Endothelial cell of umbilical vein (primary cell): Measurements from ENCODE around the gene PRKAG2. TPM values are rescaled to one million over a fixed set of nuclear protein-coding genes. Genes with fewer than 3 reads are reported as not detected.

Experiments
- BruUV-seq: library from RNA; stranded (reverse); fragments of 400-500 nt; replicated peaks from 2 replicates; lab custom pipeline; 2021; lab: Mats Ljungman, UMichigan
- CTCF ChIA-PET: fragments of 300-600, 350-600 bp; sonication (Branson Sonifier 250); formaldehyde crosslinking; loops from one replicate; lab custom pipeline; 2021; ENCODE audit warnings: antibody characterized with exemption, inconsistent platforms; lab: Charles Lee
- POLR2A ChIA-PET: fragments of 300-600, 350-600 bp; sonication (Branson Sonifier 250); formaldehyde crosslinking; loops from one replicate; lab custom pipeline; 2021; ENCODE audit warnings: antibody characterized with exemption, inconsistent platforms; lab: Charles Lee
- DNase-seq: peaks from one replicate; pipeline ENCODE4 v3.0.0-alpha.2; 2011; ENCODE audit warnings: low read depth, low spot score
- FAIRE-seq: peaks from 2 replicates; lab custom pipeline; 2011; peaks lifted over from hg19 to GRCh38; lab: Jason Lieb, UNC
- H2AFZ ChIP-seq: 2 replicates; pipeline ENCODE4 v1.6.0; 2012; ENCODE audit warnings: low read depth, low read length, control low read depth, inconsistent platforms
- H3K27ac ChIP-seq: 2 replicates; pipeline ENCODE4 v1.5.1; 2011; ENCODE audit warnings: low read depth, mild to moderate bottlenecking, control low read depth, low read length, moderate library complexity; ENCODE audit not compliant: insufficient read depth
- H3K27me3 ChIP-seq, 2 experiments: 2 replicates each; pipeline versions ENCODE4 v1.6.0 to v1.6.1; 2011; ENCODE audit warnings: low read length in 2 of 2, mixed read lengths in 1 of 2; ENCODE audit not compliant: control insufficient read depth in 2 of 2, insufficient read depth in 2 of 2
- H3K36me3 ChIP-seq, 2 experiments: 2 replicates in 1 of 2; 3 replicates in 1 of 2; pipeline ENCODE4 v1.5.1; 2011; ENCODE audit warnings: low read length in 2 of 2, mild to moderate bottlenecking in 1 of 2, moderate library complexity in 1 of 2; ENCODE audit not compliant: control insufficient read depth in 2 of 2, insufficient read depth in 2 of 2; ENCODE audit errors: extremely low read depth in 1 of 2
- H3K4me1 ChIP-seq: 3 replicates; pipeline ENCODE4 v1.5.1; 2011; ENCODE audit warnings: mild to moderate bottlenecking, low read length; ENCODE audit not compliant: control insufficient read depth, insufficient read depth; ENCODE audit errors: extremely low read depth
- H3K4me2 ChIP-seq: 2 replicates; pipeline ENCODE4 v1.6.1; 2011; ENCODE audit warnings: low read length, control low read depth, mixed read lengths; ENCODE audit not compliant: insufficient read depth
- H3K4me3 ChIP-seq, 3 experiments: fragments of 200-600 bp in 1 of 3; sonication (generic), shearing (Covaris generic) in 1 of 3; replicated peaks in 1 of 3; 2 replicates each; pipeline ENCODE4 v1.5.1; 2011 to 2016; ENCODE audit warnings: control low read depth in 3 of 3, low read length in 3 of 3, mild to moderate bottlenecking in 2 of 3, inconsistent platforms in 1 of 3, low read depth in 1 of 3, moderate library complexity in 1 of 3; ENCODE audit not compliant: insufficient read depth in 1 of 3
- H3K79me2 ChIP-seq: 2 replicates; pipeline ENCODE4 v1.6.0; 2012; ENCODE audit warnings: low read length, inconsistent platforms; ENCODE audit not compliant: control insufficient read depth, insufficient read depth
- H3K9ac ChIP-seq: replicated peaks from 2 replicates; pipeline ENCODE3; 2011; ENCODE audit warnings: low read length, control low read depth; ENCODE audit not compliant: insufficient read depth; ENCODE audit errors: extremely low read depth
- H3K9me1 ChIP-seq: replicated peaks from 3 replicates; pipeline ENCODE4 v1.6.0; 2011; ENCODE audit warnings: mild to moderate bottlenecking, low read length; ENCODE audit not compliant: control insufficient read depth, insufficient read depth; ENCODE audit errors: extremely low read depth
- H3K9me3 ChIP-seq: replicated peaks from 2 replicates; pipeline ENCODE4 v1.5.1; 2012; ENCODE audit warnings: low read length, inconsistent platforms; ENCODE audit not compliant: control insufficient read depth, insufficient read depth
- H4K20me1 ChIP-seq: replicated peaks from 2 replicates; pipeline ENCODE3; 2011; ENCODE audit warnings: mild to moderate bottlenecking, low read length; ENCODE audit not compliant: control insufficient read depth, insufficient read depth; ENCODE audit errors: extremely low read depth
- CTCF ChIP-seq, 2 donors: IDR thresholded peaks; 1 replicate in 1 of 2; 2 replicates in 1 of 2; pipeline ENCODE4 v1.5.1; 2011; ENCODE audit warnings: low read length in 2 of 2, mild to moderate bottlenecking in 2 of 2, moderate library complexity in 2 of 2, control low read depth in 1 of 2, inconsistent platforms in 1 of 2, low read depth in 1 of 2; ENCODE audit not compliant: insufficient read depth in 1 of 2; ENCODE audit errors: extremely low read depth in 1 of 2
- EZH2 ChIP-seq: IDR thresholded peaks from 2 replicates; pipeline ENCODE4 v1.6.1; 2012; ENCODE audit warnings: borderline replicate concordance, low read depth, mild to moderate bottlenecking, moderate library complexity, low read length, inconsistent platforms; ENCODE audit not compliant: severe bottlenecking
- FOS ChIP-seq: IDR thresholded peaks from 2 replicates; pipeline ENCODE4 v1.6.1; 2011; ENCODE audit warnings: mild to moderate bottlenecking, low read length, moderate library complexity, borderline replicate concordance; ENCODE audit not compliant: insufficient read depth
- GATA2 ChIP-seq: IDR thresholded peaks from 2 replicates; pipeline ENCODE4 v1.7.0; 2011; ENCODE audit warnings: low read depth, mild to moderate bottlenecking, moderate library complexity, mixed read lengths, low read length; ENCODE audit not compliant: insufficient read length, insufficient read depth
- JUN ChIP-seq: IDR thresholded peaks from 2 replicates; pipeline ENCODE4 v1.6.1; 2011; ENCODE audit warnings: borderline replicate concordance, low read depth; ENCODE audit not compliant: insufficient read length, insufficient read depth
- MAX ChIP-seq: IDR thresholded peaks from 2 replicates; pipeline ENCODE4 v1.6.1; 2011; ENCODE audit not compliant: insufficient read depth, insufficient read length
- MYC ChIP-seq: IDR thresholded peaks from one replicate; pipeline ENCODE4 v1.6.1; 2011; ENCODE audit warnings: mild to moderate bottlenecking, low read depth, low read length
- POLR2A ChIP-seq: IDR thresholded peaks from 2 replicates; pipeline ENCODE4 v1.6.1; 2012; ENCODE audit warnings: low read depth, mild to moderate bottlenecking, control low read depth, low read length
- POLR2AphosphoS5 ChIP-seq: IDR thresholded peaks from 2 replicates; pipeline ENCODE4 v1.6.1; 2012; ENCODE audit warnings: low read depth, mild to moderate bottlenecking, control low read depth, low read length, moderate library complexity; ENCODE audit not compliant: insufficient read depth
- dilution Hi-C: fragments of 300-500 bp; cut with MboI; formaldehyde crosslinking; loops from one replicate; pipeline ENCODE4 v1.15.0; 2019; ENCODE audit warnings: low sequenced_read_pairs; ENCODE audit not compliant: extremely low pct_ligation_motif_present
- intact Hi-C: fragments of 100-400 bp; cut with micrococcal nuclease; formaldehyde crosslinking; loops from one replicate; pipeline ENCODE4 v1.10.0; 2022
- polyA plus RNA-seq, 4 experiments: library from polyadenylated mRNA; depleted of rRNA in 3 of 4; stranded (reverse) in 3 of 4; unstranded in 1 of 4; fragments of >200 nt; gene quantifications; 2 replicates each; pipeline versions ENCODE4 v1.2.1 to v1.2.3, GENCODE V29; 2011 to 2012; ENCODE audit warnings: missing spikeins in 1 of 4
- total RNA-seq: library from RNA; stranded (reverse); gene quantifications from 2 replicates; pipeline ENCODE4 v1.2.3, GENCODE V29; 2021

The PRKAG2 gene
- total and polyA plus RNA-seq, 2 donors (not counting 3 experiments of a cell fraction or from before 2014, with no cell fraction given) = 19.3 to 51.5 TPM

GRCh38 chr7:151832656-151833055, 44.3 kb downstream of the PRKAG2 start:
- FAIRE-seq (no peak), DNase-seq (no peak)
- POLR2A ChIA-PET = no interaction called here
- H3K27me3 ChIP-seq = peaks cover 0 to 1% of the 10 kb centered on the region in 2 experiments
- no peak overlapping the region for H2AFZ ChIP-seq
- BruUV-seq = no TSS peak
- intact Hi-C loops (no loop called here), dilution Hi-C loops (no loop called here)
- H3K9me1 ChIP-seq = no peaks in the 10 kb centered on the region
- no peak for TF ChIP-seq GATA2
- TF ChIP-seq POLR2AphosphoS5 = no peak
- no peak for TF ChIP-seq MAX
- TF ChIP-seq CTCF (IDR thresholded peaks at IDR 0.05; ENCODE audit: extremely low read depth in 1 of 2, insufficient read depth in 1 of 2, low read depth in 1 of 2, low read length in 2 of 2) = no peak
- TF ChIP-seq JUN = no peak
- TF ChIP-seq MYC = no peak
- no peak for TF ChIP-seq POLR2A
- TF ChIP-seq EZH2 = no peak
- TF ChIP-seq FOS = no peak
- H3K9ac ChIP-seq = no peak overlapping the region
- no peak overlapping the region for H3K4me3 ChIP-seq
- no peaks in the 10 kb centered on the region for H4K20me1 ChIP-seq
- no peak overlapping the region for H3K4me2 ChIP-seq
- no peaks in the 10 kb centered on the region for H3K36me3 ChIP-seq
- no peaks in the 10 kb centered on the region for H3K4me1 ChIP-seq
- H3K79me2 ChIP-seq = no peaks in the 10 kb centered on the region
- H3K9me3 ChIP-seq = no peaks in the 10 kb centered on the region
- CTCF ChIA-PET = interaction anchor here (1.0 kb wide), 1 partner anchor 14 kb away, joined by 3 read pairs; no protein-coding TSS in a partner anchor
- H3K27ac ChIP-seq = no peak overlapping the region
